Measurements from ENCODE around the gene TRIM13. TPM values are rescaled to one million over a fixed set of nuclear protein-coding genes. Genes with fewer than 3 reads are reported as not detected.

The TRIM13 gene
- total and polyA plus RNA-seq, 2 of the 8 experiments (the other 6 are each of a cell fraction or from before 2014, with no cell fraction given): 21.2 to 31.5 TPM

- CTCF ChIA-PET (ENCODE audit: partially characterized antibody): interaction anchor here (1.8 to 2.5 kb wide), 2 partner anchors 24 to 82 kb away, joined by 5 to 11 read pairs; no protein-coding TSS in a partner anchor
- Histone ChIP-seq H2BK20ac (ENCODE audit: low read length) (no peak overlapping the region), H3K4me1 (replicated peaks in 1 of 4; ENCODE audit: control insufficient read depth in 3 of 4, insufficient read depth in 4 of 4, low read length in 3 of 4) (peaks cover 0 to 3% (median 0%) of the 10 kb centered on the region in 4 experiments; a peak in 1 of 7 replicates), H4K91ac (replicated peaks; ENCODE audit: insufficient read length, low read length) (no peak overlapping the region), H2BK120ac (replicated peaks; ENCODE audit: low read depth, low read length) (no peak overlapping the region), H3K27ac (ENCODE audit: low read depth, low read length) (no peak overlapping the region), H3K23ac (ENCODE audit: insufficient read length) (no peak overlapping the region), H3K36me3 (ENCODE audit: control insufficient read depth in 2 of 4, insufficient read depth in 4 of 4, low read length in 3 of 4) (no peaks in the 10 kb centered on the region), H3K18ac (ENCODE audit: extremely low read depth, low read length) (no peak overlapping the region), H4K5ac (ENCODE audit: insufficient read length, low read depth, low read length) (no peak overlapping the region), H3K9ac (replicated peaks in 1 of 4; ENCODE audit: extremely low read depth in 1 of 4, low read depth in 3 of 4, low read length in 3 of 4) (no peak overlapping the region), H3K4me3 (ENCODE audit: extremely low read depth in 1 of 4, insufficient read depth in 2 of 4, low read depth in 3 of 4, low read length in 4 of 4) (no peak overlapping the region), H2AFZ (ENCODE audit: low read length) (no peak overlapping the region), H3K23me2 (ENCODE audit: low read depth, low read length) (no peaks in the 10 kb centered on the region), H3K79me1 (ENCODE audit: low read depth, low read length) (no peaks in the 10 kb centered on the region), H4K20me1 (replicated peaks in 1 of 2; ENCODE audit: control insufficient read depth in 1 of 2, insufficient read depth in 2 of 2, low read length in 2 of 2) (no peaks in the 10 kb centered on the region), H3K79me2 (ENCODE audit: control insufficient read depth in 1 of 2, insufficient read depth in 2 of 2, low read length in 2 of 2) (no peaks in the 10 kb centered on the region), H2BK5ac (ENCODE audit: low read depth, low read length) (no peak overlapping the region), H2BK12ac (ENCODE audit: low read depth, low read length) (no peak overlapping the region), H3K4me2 (ENCODE audit: insufficient read depth in 1 of 2, low read depth in 2 of 2, low read length in 2 of 2) (no peak overlapping the region), H3K4ac (replicated peaks; ENCODE audit: insufficient read length, low read depth, low read length) (no peak overlapping the region), H3K27me3 (replicated peaks in 1 of 4; ENCODE audit: control insufficient read depth in 3 of 4, extremely low read depth in 1 of 4, insufficient read depth in 3 of 4, low read length in 3 of 4) (no peaks in the 10 kb centered on the region), H4K8ac (ENCODE audit: extremely low read depth, insufficient read depth, low read length) (no peak overlapping the region), H3K14ac (ENCODE audit: insufficient read length) (no peak overlapping the region), H2BK15ac (ENCODE audit: low read length) (no peak overlapping the region), H3K56ac (replicated peaks; ENCODE audit: insufficient read length, low read depth, low read length) (no peak overlapping the region), H3K9me3 (ENCODE audit: insufficient read depth in 2 of 2, low read depth in 1 of 2, low read length in 1 of 2) (no peaks in the 10 kb centered on the region), H2AK5ac (ENCODE audit: low read depth, low read length) (no peak overlapping the region)
- DNase-seq (ENCODE audit: low read depth in 1 of 2, low spot score in 2 of 2) (no peak), FAIRE-seq (no peak)
- 86% methylated on average over 7 of the region's 7 CpGs; no CpG with 5 or more reads in 1 of the 2 experiments for WGBS, 2 experiments (ENCODE audit: extremely low coverage in 1 of 2, insufficient coverage in 1 of 2, insufficient read length in 1 of 2, insufficient replicate concordance in 2 of 2, low coverage in 1 of 2, low lambda C conversion rate in 2 of 2, missing lambda C conversion rate in 1 of 2)
- POLR2A ChIA-PET (ENCODE audit: partially characterized antibody): no interaction called here
- no peak for TF ChIP-seq ASH2L (IDR thresholded peaks at IDR 0.05; ENCODE audit: low read length)
- no peak for TF ChIP-seq CBX8 (IDR thresholded peaks at IDR 0.05; ENCODE audit: borderline replicate concordance, low read depth, low read length)
- no peak for TF ChIP-seq TCF12 (IDR thresholded peaks at IDR 0.05; ENCODE audit: low read depth, low read length)
- TF ChIP-seq POLR2A (IDR thresholded peaks at IDR 0.05; ENCODE audit: control extremely low read depth in 1 of 2, low read depth in 2 of 2, low read length in 2 of 2): no peak
- no peak for TF ChIP-seq POU5F1 (IDR thresholded peaks at IDR 0.05; ENCODE audit: low read depth, low read length)
- TF ChIP-seq KDM5A (IDR thresholded peaks at IDR 0.05; ENCODE audit: low read length): no peak
- no peak for TF ChIP-seq SRF (IDR thresholded peaks at IDR 0.05; ENCODE audit: low read depth, low read length)
- no peak for TF ChIP-seq SIN3A (conservative IDR thresholded peaks at IDR 0.05 in 1 of 2, IDR thresholded peaks at IDR 0.05 in 1 of 2; ENCODE audit: low read depth in 1 of 2, low read length in 2 of 2)
- TF ChIP-seq HDAC2 (IDR thresholded peaks at IDR 0.05; ENCODE audit: borderline replicate concordance in 1 of 2, low read depth in 2 of 2, low read length in 2 of 2): no peak
- no peak for TF ChIP-seq SP1 (IDR thresholded peaks at IDR 0.05; ENCODE audit: low read depth, low read length)
- TF ChIP-seq CTCF (IDR thresholded peaks at IDR 0.05; ENCODE audit: control extremely low read depth in 1 of 3, insufficient read depth in 1 of 3, low read depth in 1 of 3, low read length in 3 of 3): no peak
These were observed 44.9 kb upstream of the TRIM13 start for GRCh38 chr13:49951754-49952535.
